GM23338 (cell line): Measurements from ENCODE around the gene PRMT5. TPM values are rescaled to one million over a fixed set of nuclear protein-coding genes. Genes with fewer than 3 reads are reported as not detected.

Source experiments
- ATAC-seq: fragments of 200-7000 bp; cut with Tn5 transposase; 3 replicates; pipeline ENCODE4 v1.9.1; 2020
- DNase-seq: peaks from one replicate; pipeline ENCODE4 v3.0.0-alpha.2; 2015; ENCODE audit warnings: low spot score
- H2AFZ ChIP-seq: fragments of 200-600 bp; sonication (generic); 2 replicates; pipeline ENCODE4 v1.8.0; 2016; ENCODE audit warnings: antibody characterized with exemption, mild to moderate bottlenecking, moderate library complexity
- H3F3A ChIP-seq: fragments of 200-600 bp; sonication (generic); replicated peaks from 2 replicates; pipeline ENCODE4 v1.8.0; 2017; ENCODE audit warnings: antibody characterized with exemption, mixed run types, low read depth
- H3K27ac ChIP-seq: fragments of 200-600 bp; sonication (generic); 2 replicates; pipeline ENCODE4 v1.6.1; 2016; ENCODE audit warnings: low read depth
- H3K27me3 ChIP-seq: fragments of 200-600 bp; sonication (generic); 2 replicates; pipeline ENCODE4 v1.8.0; 2016; ENCODE audit warnings: mild to moderate bottlenecking, mixed run types, moderate library complexity; ENCODE audit not compliant: insufficient read depth
- H3K36me3 ChIP-seq: fragments of 200-600 bp; sonication (generic); 2 replicates; pipeline ENCODE4 v1.8.0; 2016; ENCODE audit warnings: mild to moderate bottlenecking; ENCODE audit not compliant: insufficient read depth
- H3K4me1 ChIP-seq: fragments of 200-600 bp; sonication (generic); 2 replicates; pipeline ENCODE4 v1.8.0; 2016; ENCODE audit warnings: mild to moderate bottlenecking, moderate library complexity; ENCODE audit not compliant: insufficient read depth
- H3K4me2 ChIP-seq: fragments of 200-600 bp; sonication (generic); 2 replicates; pipeline ENCODE4 v1.7.1; 2017; ENCODE audit warnings: mixed run types
- H3K4me3 ChIP-seq: fragments of 200-600 bp; sonication (generic); 2 replicates; pipeline ENCODE4 v1.6.1; 2016; ENCODE audit warnings: mixed run types
- H3K79me2 ChIP-seq: fragments of 200-600 bp; sonication (generic); replicated peaks from 2 replicates; pipeline ENCODE4 v1.8.0; 2017; ENCODE audit warnings: mild to moderate bottlenecking; ENCODE audit not compliant: insufficient read depth
- H3K9me2 ChIP-seq: fragments of 200-600 bp; sonication (generic); 2 replicates; pipeline ENCODE4 v1.8.0; 2017; ENCODE audit not compliant: insufficient read depth
- H4K20me1 ChIP-seq: fragments of 200-600 bp; sonication (generic); replicated peaks from 2 replicates; pipeline ENCODE4 v1.8.0; 2017; ENCODE audit warnings: mild to moderate bottlenecking; ENCODE audit not compliant: insufficient read depth
- H3K27ac Mint-ChIP-seq: 2 replicates; pipeline ENCODE4 v1.8.0; 2020; ENCODE audit warnings: inconsistent platforms, mild to moderate bottlenecking, moderate library complexity, mixed read lengths
- H3K27me3 Mint-ChIP-seq: 3 replicates; pipeline ENCODE4 v1.8.0; 2022; ENCODE audit warnings: low read depth, mild to moderate bottlenecking, moderate library complexity, mixed read lengths, inconsistent platforms; ENCODE audit not compliant: insufficient read depth, poor library complexity
- H3K36me3 Mint-ChIP-seq: 3 replicates; pipeline ENCODE4 v1.8.0; 2021; ENCODE audit warnings: low read depth, mild to moderate bottlenecking, inconsistent platforms, moderate library complexity, mixed read lengths
- H3K4me1 Mint-ChIP-seq: 3 replicates; pipeline ENCODE4 v1.8.0; 2020; ENCODE audit warnings: mild to moderate bottlenecking, inconsistent platforms, mixed read lengths
- H3K4me3 Mint-ChIP-seq: 3 replicates; pipeline ENCODE4 v1.8.0; 2021; ENCODE audit warnings: moderate library complexity, mild to moderate bottlenecking, inconsistent platforms, mixed read lengths
- H3K9me3 Mint-ChIP-seq: 3 replicates; pipeline ENCODE4 v1.8.0; 2020; ENCODE audit warnings: moderate library complexity, mild to moderate bottlenecking, inconsistent platforms, mixed read lengths
- CREB1 ChIP-seq: fragments of 250-450 bp; sonication (Bioruptor Pico); IDR thresholded peaks from 2 replicates; pipeline ENCODE4 v1.5.0; 2020; ENCODE audit warnings: low read depth, mild to moderate bottlenecking, moderate library complexity
- EZH2phosphoT487 ChIP-seq: fragments of 200-600 bp; sonication (generic); IDR thresholded peaks from one replicate; pipeline ENCODE4 v1.8.1; 2018; ENCODE audit warnings: antibody characterized with exemption; ENCODE audit not compliant: unreplicated experiment
- POLR2AphosphoS5 ChIP-seq: IDR thresholded peaks from 2 replicates; pipeline ENCODE4 v1.6.1; 2016; ENCODE audit warnings: antibody characterized with exemption, low read depth
- ZNF114 ChIP-seq: fragments of 250-450 bp; sonication (Bioruptor Pico); IDR thresholded peaks from 2 replicates; pipeline ENCODE4 v1.5.0; 2020; ENCODE audit warnings: mild to moderate bottlenecking, moderate library complexity
- ZNF331 ChIP-seq: fragments of 250-450 bp; sonication (Bioruptor Pico); IDR thresholded peaks from 2 replicates; pipeline ENCODE4 v1.5.0; 2020; ENCODE audit warnings: low read depth, mild to moderate bottlenecking, moderate library complexity
- polyA plus RNA-seq: library from polyadenylated mRNA; unstranded; fragments of >200 nt; fragmentation: Nextera tagmentation; extraction: Ambion mirVana; gene quantifications from 2 replicates; pipeline ENCODE4 v1.2.1, GENCODE V29; 2016
- total RNA-seq: library from RNA; depleted of rRNA; stranded (reverse); fragments of >200 nt; shearing (Covaris generic); gene quantifications from 2 replicates; pipeline ENCODE4 v1.2.3, GENCODE V29; 2014
- TF ChIP-seq, protein P1 (sequence below): fragments of 250-450 bp; sonication (Bioruptor Pico); IDR thresholded peaks from 2 replicates; pipeline ENCODE4 v1.5.0; 2020; ENCODE audit warnings: mild to moderate bottlenecking, moderate library complexity
- TF ChIP-seq, protein P2 (sequence below): IDR thresholded peaks from 2 replicates; pipeline ENCODE4 v1.6.1; 2016; ENCODE audit warnings: antibody characterized with exemption
- TF ChIP-seq, protein P3 (sequence below), 2 experiments: fragments of 200-600 bp in 1 of 2; sonication (generic) in 1 of 2; conservative IDR thresholded peaks; 2 replicates each; pipeline versions ENCODE4 v1.5.1 to v1.6.1; 2016 to 2017; ENCODE audit warnings: antibody characterized with exemption in 2 of 2, low read depth in 2 of 2, mild to moderate bottlenecking in 2 of 2, moderate library complexity in 1 of 2

Gene PRMT5
- total and polyA plus RNA-seq, 2 experiments from 2014 or later, result 68.8 to 124 TPM

DNA sequence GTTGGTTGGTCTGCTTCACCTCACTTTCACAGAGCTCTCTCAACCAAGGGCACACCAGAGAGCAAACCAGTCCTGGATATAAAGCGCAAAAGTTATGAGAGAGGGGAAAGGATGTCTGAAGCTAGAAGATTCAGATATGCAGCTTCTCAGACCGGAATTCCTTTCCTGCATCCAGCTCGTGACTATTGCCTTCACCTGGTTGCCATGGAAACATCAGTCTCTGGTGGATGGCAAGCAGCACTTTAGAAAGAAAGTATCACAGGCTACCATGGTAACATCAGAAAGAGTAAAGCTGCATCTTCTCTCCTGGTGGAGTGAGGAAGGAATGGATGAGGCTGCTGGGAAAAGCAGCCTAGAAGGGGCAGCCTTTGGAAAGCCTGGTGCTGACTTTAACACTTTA, 32.4 kb downstream of the PRMT5 start (continued):
- TF ChIP-seq, protein P1, sequence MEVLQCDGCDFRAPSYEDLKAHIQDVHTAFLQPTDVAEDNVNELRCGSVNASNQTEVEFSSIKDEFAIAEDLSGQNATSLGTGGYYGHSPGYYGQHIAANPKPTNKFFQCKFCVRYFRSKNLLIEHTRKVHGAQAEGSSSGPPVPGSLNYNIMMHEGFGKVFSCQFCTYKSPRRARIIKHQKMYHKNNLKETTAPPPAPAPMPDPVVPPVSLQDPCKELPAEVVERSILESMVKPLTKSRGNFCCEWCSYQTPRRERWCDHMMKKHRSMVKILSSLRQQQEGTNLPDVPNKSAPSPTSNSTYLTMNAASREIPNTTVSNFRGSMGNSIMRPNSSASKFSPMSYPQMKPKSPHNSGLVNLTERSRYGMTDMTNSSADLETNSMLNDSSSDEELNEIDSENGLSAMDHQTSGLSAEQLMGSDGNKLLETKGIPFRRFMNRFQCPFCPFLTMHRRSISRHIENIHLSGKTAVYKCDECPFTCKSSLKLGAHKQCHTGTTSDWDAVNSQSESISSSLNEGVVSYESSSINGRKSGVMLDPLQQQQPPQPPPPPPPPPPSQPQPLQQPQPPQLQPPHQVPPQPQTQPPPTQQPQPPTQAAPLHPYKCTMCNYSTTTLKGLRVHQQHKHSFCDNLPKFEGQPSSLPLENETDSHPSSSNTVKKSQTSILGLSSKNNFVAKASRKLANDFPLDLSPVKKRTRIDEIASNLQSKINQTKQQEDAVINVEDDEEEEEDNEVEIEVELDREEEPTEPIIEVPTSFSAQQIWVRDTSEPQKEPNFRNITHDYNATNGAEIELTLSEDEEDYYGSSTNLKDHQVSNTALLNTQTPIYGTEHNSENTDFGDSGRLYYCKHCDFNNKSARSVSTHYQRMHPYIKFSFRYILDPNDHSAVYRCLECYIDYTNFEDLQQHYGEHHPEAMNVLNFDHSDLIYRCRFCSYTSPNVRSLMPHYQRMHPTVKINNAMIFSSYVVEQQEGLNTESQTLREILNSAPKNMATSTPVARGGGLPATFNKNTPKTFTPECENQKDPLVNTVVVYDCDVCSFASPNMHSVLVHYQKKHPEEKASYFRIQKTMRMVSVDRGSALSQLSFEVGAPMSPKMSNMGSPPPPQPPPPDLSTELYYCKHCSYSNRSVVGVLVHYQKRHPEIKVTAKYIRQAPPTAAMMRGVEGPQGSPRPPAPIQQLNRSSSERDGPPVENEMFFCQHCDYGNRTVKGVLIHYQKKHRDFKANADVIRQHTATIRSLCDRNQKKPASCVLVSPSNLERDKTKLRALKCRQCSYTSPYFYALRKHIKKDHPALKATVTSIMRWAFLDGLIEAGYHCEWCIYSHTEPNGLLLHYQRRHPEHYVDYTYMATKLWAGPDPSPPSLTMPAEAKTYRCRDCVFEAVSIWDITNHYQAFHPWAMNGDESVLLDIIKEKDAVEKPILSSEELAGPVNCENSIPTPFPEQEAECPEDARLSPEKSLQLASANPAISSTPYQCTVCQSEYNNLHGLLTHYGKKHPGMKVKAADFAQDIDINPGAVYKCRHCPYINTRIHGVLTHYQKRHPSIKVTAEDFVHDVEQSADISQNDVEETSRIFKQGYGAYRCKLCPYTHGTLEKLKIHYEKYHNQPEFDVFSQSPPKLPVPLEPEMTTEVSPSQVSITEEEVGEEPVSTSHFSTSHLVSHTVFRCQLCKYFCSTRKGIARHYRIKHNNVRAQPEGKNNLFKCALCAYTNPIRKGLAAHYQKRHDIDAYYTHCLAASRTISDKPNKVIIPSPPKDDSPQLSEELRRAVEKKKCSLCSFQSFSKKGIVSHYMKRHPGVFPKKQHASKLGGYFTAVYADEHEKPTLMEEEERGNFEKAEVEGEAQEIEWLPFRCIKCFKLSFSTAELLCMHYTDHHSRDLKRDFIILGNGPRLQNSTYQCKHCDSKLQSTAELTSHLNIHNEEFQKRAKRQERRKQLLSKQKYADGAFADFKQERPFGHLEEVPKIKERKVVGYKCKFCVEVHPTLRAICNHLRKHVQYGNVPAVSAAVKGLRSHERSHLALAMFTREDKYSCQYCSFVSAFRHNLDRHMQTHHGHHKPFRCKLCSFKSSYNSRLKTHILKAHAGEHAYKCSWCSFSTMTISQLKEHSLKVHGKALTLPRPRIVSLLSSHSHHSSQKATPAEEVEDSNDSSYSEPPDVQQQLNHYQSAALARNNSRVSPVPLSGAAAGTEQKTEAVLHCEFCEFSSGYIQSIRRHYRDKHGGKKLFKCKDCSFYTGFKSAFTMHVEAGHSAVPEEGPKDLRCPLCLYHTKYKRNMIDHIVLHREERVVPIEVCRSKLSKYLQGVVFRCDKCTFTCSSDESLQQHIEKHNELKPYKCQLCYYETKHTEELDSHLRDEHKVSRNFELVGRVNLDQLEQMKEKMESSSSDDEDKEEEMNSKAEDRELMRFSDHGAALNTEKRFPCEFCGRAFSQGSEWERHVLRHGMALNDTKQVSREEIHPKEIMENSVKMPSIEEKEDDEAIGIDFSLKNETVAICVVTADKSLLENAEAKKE (CRISPR knock-in tag), result no peak
- TF ChIP-seq POLR2AphosphoS5, result no peak
- TF ChIP-seq ZNF114 (CRISPR knock-in tag), result no peak
- TF ChIP-seq, protein P2, sequence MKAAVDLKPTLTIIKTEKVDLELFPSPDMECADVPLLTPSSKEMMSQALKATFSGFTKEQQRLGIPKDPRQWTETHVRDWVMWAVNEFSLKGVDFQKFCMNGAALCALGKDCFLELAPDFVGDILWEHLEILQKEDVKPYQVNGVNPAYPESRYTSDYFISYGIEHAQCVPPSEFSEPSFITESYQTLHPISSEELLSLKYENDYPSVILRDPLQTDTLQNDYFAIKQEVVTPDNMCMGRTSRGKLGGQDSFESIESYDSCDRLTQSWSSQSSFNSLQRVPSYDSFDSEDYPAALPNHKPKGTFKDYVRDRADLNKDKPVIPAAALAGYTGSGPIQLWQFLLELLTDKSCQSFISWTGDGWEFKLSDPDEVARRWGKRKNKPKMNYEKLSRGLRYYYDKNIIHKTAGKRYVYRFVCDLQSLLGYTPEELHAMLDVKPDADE, result no peak
- no peak for TF ChIP-seq CREB1 (CRISPR knock-in tag)
- no peak for TF ChIP-seq ZNF331
- no peak for TF ChIP-seq EZH2phosphoT487

DNA sequence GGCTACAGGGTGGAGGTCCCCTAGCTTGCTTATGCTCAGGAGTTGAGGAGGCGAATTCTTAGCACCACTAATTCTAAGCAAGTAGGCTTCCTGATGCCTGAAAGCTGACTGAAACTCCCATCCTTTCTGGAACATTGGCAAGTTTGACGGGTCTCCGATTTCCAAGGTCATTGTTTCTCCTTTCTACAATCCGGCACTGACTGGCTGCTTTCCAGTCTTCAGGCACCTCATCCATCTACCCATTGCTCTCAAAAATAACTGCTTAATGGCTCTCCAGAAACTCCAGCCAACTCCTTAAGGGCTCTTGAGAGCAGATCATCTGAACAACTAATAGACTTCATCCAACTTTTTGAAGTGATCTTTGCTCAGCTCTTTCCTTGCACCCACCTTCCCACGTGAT, 32.8 kb downstream of the PRMT5 start:
- ATAC-seq, result no peak
- Histone ChIP-seq H4K20me1 (no peaks in the 10 kb centered on the region; the same call in none of the 2 replicates), H3F3A (peaks cover 13% of the 10 kb centered on the region), H3K4me1 (peaks cover 14% of the 10 kb centered on the region), H3K36me3 (no peaks in the 10 kb centered on the region), H3K4me3 (no peak overlapping the region), H3K27ac (no peak overlapping the region), H3K79me2 (no peaks in the 10 kb centered on the region), H3K27me3 (peaks cover 41% of the 10 kb centered on the region), H2AFZ (no peak overlapping the region), H3K9me2 (no peaks in the 10 kb centered on the region), H3K4me2 (no peak overlapping the region)
- H3K4me1 Mint-ChIP-seq, result peaks cover 10% of the 10 kb centered on the region
- H3K9me3 Mint-ChIP-seq, result no peaks in the 10 kb centered on the region
- H3K36me3 Mint-ChIP-seq, result peaks cover 10% of the 10 kb centered on the region
- H3K27me3 Mint-ChIP-seq, result peaks cover 26% of the 10 kb centered on the region
- no peak overlapping the region for H3K27ac Mint-ChIP-seq
- H3K4me3 Mint-ChIP-seq, result no peak overlapping the region; the same call in 2 of the 3 replicates
- DNase-seq, result no peak
- no peak for TF ChIP-seq ZNF331
- TF ChIP-seq, protein P3, sequence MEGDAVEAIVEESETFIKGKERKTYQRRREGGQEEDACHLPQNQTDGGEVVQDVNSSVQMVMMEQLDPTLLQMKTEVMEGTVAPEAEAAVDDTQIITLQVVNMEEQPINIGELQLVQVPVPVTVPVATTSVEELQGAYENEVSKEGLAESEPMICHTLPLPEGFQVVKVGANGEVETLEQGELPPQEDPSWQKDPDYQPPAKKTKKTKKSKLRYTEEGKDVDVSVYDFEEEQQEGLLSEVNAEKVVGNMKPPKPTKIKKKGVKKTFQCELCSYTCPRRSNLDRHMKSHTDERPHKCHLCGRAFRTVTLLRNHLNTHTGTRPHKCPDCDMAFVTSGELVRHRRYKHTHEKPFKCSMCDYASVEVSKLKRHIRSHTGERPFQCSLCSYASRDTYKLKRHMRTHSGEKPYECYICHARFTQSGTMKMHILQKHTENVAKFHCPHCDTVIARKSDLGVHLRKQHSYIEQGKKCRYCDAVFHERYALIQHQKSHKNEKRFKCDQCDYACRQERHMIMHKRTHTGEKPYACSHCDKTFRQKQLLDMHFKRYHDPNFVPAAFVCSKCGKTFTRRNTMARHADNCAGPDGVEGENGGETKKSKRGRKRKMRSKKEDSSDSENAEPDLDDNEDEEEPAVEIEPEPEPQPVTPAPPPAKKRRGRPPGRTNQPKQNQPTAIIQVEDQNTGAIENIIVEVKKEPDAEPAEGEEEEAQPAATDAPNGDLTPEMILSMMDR (conservative IDR thresholded peaks at IDR 0.05; ENCODE audit: low read depth in 2 of 2), result no peak
